Natural killer cell (primary cell): ENCODE data around the gene BSCL2. TPM values are rescaled to one million over a fixed set of nuclear protein-coding genes. Genes with fewer than 3 reads are reported as not detected.
"Not testable (repeated sequence)": the region's sequence is repeated elsewhere in the genome, so short reads cannot be mapped to it uniquely, and the experiment has no call there.

Experiments
- ATAC-seq, 3 donors: fragments of 150-1000 bp in 2 of 3; fragments of 200-7000 bp in 1 of 3; cut with Tn5 transposase; 1 replicate in 1 of 3; 2 replicates in 2 of 3; pipeline ENCODE4 v1.10.0; 2021; ENCODE audit warnings: mild to moderate bottlenecking in 2 of 3, moderate library complexity in 2 of 3
- DNase-seq, 2 donors: peaks; one replicate each; pipeline versions ENCODE4 v3.0.0 to v3.0.0-alpha.2; 2013 to 2021; ENCODE audit warnings: mixed read lengths in 1 of 2
- H3K27ac ChIP-seq: one replicate; pipeline ENCODE4 v1.5.1; 2013; ENCODE audit warnings: mild to moderate bottlenecking, low read length
- H3K27me3 ChIP-seq: one replicate; pipeline ENCODE4 v1.6.1; 2013; ENCODE audit warnings: low read length; ENCODE audit not compliant: control insufficient read depth, insufficient read depth
- H3K36me3 ChIP-seq: one replicate; pipeline ENCODE4 v1.6.1; 2013; ENCODE audit warnings: low read length; ENCODE audit not compliant: control insufficient read depth, insufficient read depth
- H3K4me1 ChIP-seq: one replicate; pipeline ENCODE4 v1.6.1; 2013; ENCODE audit warnings: low read length; ENCODE audit not compliant: control insufficient read depth, insufficient read depth
- H3K4me3 ChIP-seq: one replicate; pipeline ENCODE4 v1.5.1; 2013; ENCODE audit warnings: low read length
- H3K9me3 ChIP-seq: one replicate; pipeline ENCODE4 v1.6.1; 2013; ENCODE audit warnings: low read length; ENCODE audit not compliant: control insufficient read depth, insufficient read depth
- H3K27ac Mint-ChIP-seq, 2 donors: one replicate each; pipeline ENCODE4 v1.8.0; 2022; ENCODE audit warnings: mild to moderate bottlenecking in 2 of 2, mixed read lengths in 2 of 2, moderate library complexity in 1 of 2
- H3K27me3 Mint-ChIP-seq, 2 donors: one replicate each; pipeline ENCODE4 v1.8.0; 2022; ENCODE audit warnings: low read depth in 2 of 2, mixed read lengths in 2 of 2
- H3K36me3 Mint-ChIP-seq: one replicate; pipeline ENCODE4 v1.8.0; 2022; ENCODE audit warnings: mixed read lengths
- H3K4me1 Mint-ChIP-seq, 2 donors: one replicate each; pipeline ENCODE4 v1.8.0; 2022; ENCODE audit warnings: mixed read lengths in 2 of 2
- H3K4me3 Mint-ChIP-seq: one replicate; pipeline ENCODE4 v1.8.0; 2022; ENCODE audit warnings: mild to moderate bottlenecking, moderate library complexity, mixed read lengths
- H3K9me3 Mint-ChIP-seq, 2 donors: one replicate each; pipeline ENCODE4 v1.8.0; 2022; ENCODE audit warnings: mixed read lengths in 2 of 2
- CTCF ChIP-seq: fragments of 200-600 bp; IDR thresholded peaks from one replicate; pipeline ENCODE4 v1.8.0; 2022; ENCODE audit warnings: antibody characterized with exemption
- WGBS: methylation state at CpG from one replicate; pipeline ENCODE4 v1.1.7; 2013; ENCODE audit warnings: missing lambda C conversion rate; ENCODE audit not compliant: insufficient coverage; 5-methylcytosine and 5-hydroxymethylcytosine counted together
- intact Hi-C: fragments of 100-400 bp; cut with micrococcal nuclease; formaldehyde crosslinking; loops from one replicate; pipeline ENCODE4 v1.14.2; 2022
- total RNA-seq, 4 donors: library from RNA; stranded (reverse); fragments of 120-200 nt in 1 of 4; gene quantifications; one replicate each; pipeline versions ENCODE4 v1.2.3 to v1.2.4, GENCODE V29; 2013 to 2022

The BSCL2 gene
- total RNA-seq, 3 donors from 2014 or later (not counting 1 experiment from before 2014, with no cell fraction given) = 19.7 to 22.0 (median 21.2) TPM

GRCh38 chr11:62706850-62707247 lies 375 bp downstream of the BSCL2 start:
- no peak for DNase-seq

GRCh38 chr11:62705880-62706849 lies 1.1 kb downstream of the BSCL2 start:
- peaks cover 50% of the 10 kb centered on the region for H3K4me1 ChIP-seq
- H3K27me3 ChIP-seq = no peaks in the 10 kb centered on the region
- H3K36me3 ChIP-seq = peaks cover 4% of the 10 kb centered on the region
- DNase-seq (peak; percentile 93 to 97), ATAC-seq (peak; percentile 74 to 87 (median 77))
- peak overlapping the region; percentile 89 for H3K27ac ChIP-seq
- peak overlapping the region; percentile 70 for H3K4me3 ChIP-seq
- Mint-ChIP-seq H3K9me3 (no peaks in the 10 kb centered on the region), H3K27ac (peak overlapping the region; percentile 91 to 97), H3K36me3 (no peaks in the 10 kb centered on the region), H3K27me3 (no peaks in the 10 kb centered on the region), H3K4me1 (peaks cover 36 to 41% of the 10 kb centered on the region in 2 donors), H3K4me3 (peak overlapping the region; percentile 94)
- TF ChIP-seq CTCF = no peak
- 7% methylated on average over 73 of the region's 73 CpGs for WGBS
- H3K9me3 ChIP-seq = no peaks in the 10 kb centered on the region
- intact Hi-C loops = loop anchor here (2.0 to 5.0 kb wide), 5 partner anchors 34 to 136 kb away; partner anchors contain the start of genes EEF1G, EML3, LBHD1 and ROM1

More at GRCh38 chr11:62706850-62707247, 375 bp downstream of the BSCL2 start:
- 90% methylated on average over 8 of the region's 8 CpGs for WGBS
- no peak for ATAC-seq
- Mint-ChIP-seq H3K9me3 (no peaks in the 10 kb centered on the region), H3K36me3 (no peaks in the 10 kb centered on the region), H3K4me1 (peaks cover 36 to 41% of the 10 kb centered on the region in 2 donors), H3K27ac (peak overlapping the region; percentile 91 to 97), H3K27me3 (no peaks in the 10 kb centered on the region), H3K4me3 (peak overlapping the region; percentile 77)
- Histone ChIP-seq H3K27ac (peak overlapping the region; percentile 55), H3K4me1 (peaks cover 50% of the 10 kb centered on the region), H3K4me3 (peak overlapping the region; percentile 70), H3K9me3 (no peaks in the 10 kb centered on the region), H3K27me3 (no peaks in the 10 kb centered on the region), H3K36me3 (peaks cover 6% of the 10 kb centered on the region)
- intact Hi-C loops = loop anchor here (2.0 to 5.0 kb wide), 5 partner anchors 35 to 135 kb away; partner anchors contain the start of genes EEF1G, EML3, LBHD1 and ROM1
- TF ChIP-seq CTCF = no peak

- Histone ChIP-seq H3K27ac (peak overlapping the region; percentile 89), H3K4me3 (peak overlapping the region; percentile 70), H3K36me3 (peaks cover under 1% of the 10 kb centered on the region), H3K27me3 (no peaks in the 10 kb centered on the region), H3K4me1 (peaks cover 47% of the 10 kb centered on the region), H3K9me3 (no peaks in the 10 kb centered on the region)
- no peaks in the 10 kb centered on the region for H3K36me3 Mint-ChIP-seq
- WGBS = 75% methylated on average over 7 of the region's 7 CpGs
- TF ChIP-seq CTCF = no peak
- peak overlapping the region; percentile 91 to 97 for H3K27ac Mint-ChIP-seq
- ATAC-seq (no peak), DNase-seq (no peak)
- peak overlapping the region; percentile 94 for H3K4me3 Mint-ChIP-seq
- peaks cover 36 to 41% of the 10 kb centered on the region in 2 donors for H3K4me1 Mint-ChIP-seq
- no peaks in the 10 kb centered on the region for H3K27me3 Mint-ChIP-seq
- intact Hi-C loops = loop anchor here (5.0 kb wide), 4 partner anchors 33 to 137 kb away; partner anchors contain the start of genes EEF1G, EML3, LBHD1 and ROM1
- H3K9me3 Mint-ChIP-seq = no peaks in the 10 kb centered on the region
Observed at GRCh38 chr11:62705413-62705812, 1.8 kb downstream of the BSCL2 start.

- 92% methylated on average over 4 of the region's 4 CpGs for WGBS
- H3K27ac Mint-ChIP-seq, H3K27me3 ChIP-seq, H3K27me3 Mint-ChIP-seq, ATAC-seq, H3K4me3 ChIP-seq, H3K9me3 Mint-ChIP-seq, H3K4me3 Mint-ChIP-seq, intact Hi-C loops, H3K9me3 ChIP-seq, DNase-seq, H3K36me3 Mint-ChIP-seq, H3K27ac ChIP-seq, H3K36me3 ChIP-seq: not testable (repeated sequence)
- peaks cover 24 to 29% of the 10 kb centered on the region in 2 donors for H3K4me1 Mint-ChIP-seq
- H3K4me1 ChIP-seq = peaks cover 36% of the 10 kb centered on the region
Observed at GRCh38 chr11:62703921-62704320, 3.3 kb downstream of the BSCL2 start.
